Esophagus muscularis mucosa (tissue), 3 donors: Measurements from ENCODE around the gene FAM227B.

Experiments
- POLR2A ChIP-seq: fragments of 450-650 bp; IDR thresholded peaks from one replicate; pipeline ENCODE4 v1.6.1; 2017; ENCODE audit warnings: antibody characterized with exemption, moderate library complexity, mild to moderate bottlenecking, low read depth
- TF ChIP-seq, protein P1 (sequence below), 3 experiments: fragments of 200-600 bp in 2 of 3; fragments of 450-650 bp in 1 of 3; sonication (generic) in 2 of 3; IDR thresholded peaks; one replicate each; pipeline ENCODE4 v1.5.1; 2017 to 2019; ENCODE audit warnings: antibody characterized with exemption in 3 of 3, mild to moderate bottlenecking in 2 of 3, moderate library complexity in 1 of 3

DNA sequence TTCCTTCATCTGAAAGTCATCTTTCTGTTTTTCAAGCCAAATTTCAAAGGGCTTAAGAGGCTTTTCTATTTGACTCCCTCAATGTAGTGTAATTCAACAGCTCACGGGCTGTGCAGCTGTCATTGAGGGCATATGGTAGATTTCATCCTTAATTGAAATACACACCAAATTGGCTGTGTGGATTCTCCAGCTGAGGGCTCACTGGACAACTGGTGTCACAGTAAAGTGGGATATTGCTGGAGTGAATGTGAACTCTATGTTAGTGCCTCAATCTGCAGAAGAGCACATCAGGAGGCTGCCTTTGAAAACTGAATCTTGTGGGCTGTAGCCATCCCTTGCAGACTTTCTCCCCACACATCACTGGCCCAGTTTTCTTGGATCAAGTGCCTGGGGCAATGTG is 330.4 kb downstream of the FAM227B start:
- TF ChIP-seq, protein P1, sequence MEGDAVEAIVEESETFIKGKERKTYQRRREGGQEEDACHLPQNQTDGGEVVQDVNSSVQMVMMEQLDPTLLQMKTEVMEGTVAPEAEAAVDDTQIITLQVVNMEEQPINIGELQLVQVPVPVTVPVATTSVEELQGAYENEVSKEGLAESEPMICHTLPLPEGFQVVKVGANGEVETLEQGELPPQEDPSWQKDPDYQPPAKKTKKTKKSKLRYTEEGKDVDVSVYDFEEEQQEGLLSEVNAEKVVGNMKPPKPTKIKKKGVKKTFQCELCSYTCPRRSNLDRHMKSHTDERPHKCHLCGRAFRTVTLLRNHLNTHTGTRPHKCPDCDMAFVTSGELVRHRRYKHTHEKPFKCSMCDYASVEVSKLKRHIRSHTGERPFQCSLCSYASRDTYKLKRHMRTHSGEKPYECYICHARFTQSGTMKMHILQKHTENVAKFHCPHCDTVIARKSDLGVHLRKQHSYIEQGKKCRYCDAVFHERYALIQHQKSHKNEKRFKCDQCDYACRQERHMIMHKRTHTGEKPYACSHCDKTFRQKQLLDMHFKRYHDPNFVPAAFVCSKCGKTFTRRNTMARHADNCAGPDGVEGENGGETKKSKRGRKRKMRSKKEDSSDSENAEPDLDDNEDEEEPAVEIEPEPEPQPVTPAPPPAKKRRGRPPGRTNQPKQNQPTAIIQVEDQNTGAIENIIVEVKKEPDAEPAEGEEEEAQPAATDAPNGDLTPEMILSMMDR (IDR thresholded peaks at IDR 0.05) = no peak
- no peak for TF ChIP-seq POLR2A
